ENCODE measurements around the gene ASPSCR1. TPM values are rescaled to one million over a fixed set of nuclear protein-coding genes. Genes with fewer than 3 reads are reported as not detected.

ASPSCR1 gene
- total and polyA plus RNA-seq, 2 of the 13 experiments (the other 11 are each of a cell fraction or from before 2014, with no cell fraction given): 274 to 314 TPM

DNA sequence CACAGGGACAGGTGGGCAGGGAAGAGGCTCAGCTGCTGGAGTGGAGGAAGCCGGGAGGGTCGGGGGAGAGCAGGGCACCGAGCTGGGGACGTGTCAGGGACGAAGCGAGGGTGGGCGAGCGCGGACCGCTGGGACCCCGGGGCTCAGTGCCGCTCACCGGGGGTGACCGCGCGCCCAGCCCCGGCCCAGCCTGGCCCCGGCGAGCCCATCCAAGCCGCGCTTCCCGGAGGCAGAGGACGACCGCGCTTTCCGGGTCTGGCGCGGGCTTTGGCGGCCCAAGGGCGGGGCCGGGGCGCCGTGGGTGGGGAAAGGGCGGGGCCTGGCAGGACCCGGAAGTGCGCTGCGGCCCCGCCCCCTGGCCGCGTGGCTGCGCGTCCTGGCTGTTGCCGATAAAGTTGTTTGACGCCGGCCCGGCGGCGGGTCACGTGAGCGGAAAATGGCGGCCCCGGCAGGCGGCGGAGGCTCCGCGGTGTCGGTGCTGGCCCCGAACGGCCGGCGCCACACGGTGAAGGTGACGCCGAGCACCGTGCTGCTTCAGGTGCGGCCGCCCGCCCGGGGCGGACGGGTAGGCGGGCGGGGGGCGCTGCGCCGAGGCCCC, at the start of gene ASPSCR1 (continued):
- peak; percentile 62 for TF ChIP-seq HOXA5 (CRISPR knock-in tag; IDR thresholded peaks at IDR 0.05)
- TF ChIP-seq SRSF4 (IDR thresholded peaks at IDR 0.05; ENCODE audit: low read depth, low read length, poor library complexity, severe bottlenecking): no peak
- 0 out of 2 replicates have a peak, but pooled peaks have one; percentile 16 for TF ChIP-seq GPN1 (CRISPR knock-in tag; IDR thresholded peaks at IDR 0.05; ENCODE audit: borderline replicate concordance)
- TF ChIP-seq, protein P1, sequence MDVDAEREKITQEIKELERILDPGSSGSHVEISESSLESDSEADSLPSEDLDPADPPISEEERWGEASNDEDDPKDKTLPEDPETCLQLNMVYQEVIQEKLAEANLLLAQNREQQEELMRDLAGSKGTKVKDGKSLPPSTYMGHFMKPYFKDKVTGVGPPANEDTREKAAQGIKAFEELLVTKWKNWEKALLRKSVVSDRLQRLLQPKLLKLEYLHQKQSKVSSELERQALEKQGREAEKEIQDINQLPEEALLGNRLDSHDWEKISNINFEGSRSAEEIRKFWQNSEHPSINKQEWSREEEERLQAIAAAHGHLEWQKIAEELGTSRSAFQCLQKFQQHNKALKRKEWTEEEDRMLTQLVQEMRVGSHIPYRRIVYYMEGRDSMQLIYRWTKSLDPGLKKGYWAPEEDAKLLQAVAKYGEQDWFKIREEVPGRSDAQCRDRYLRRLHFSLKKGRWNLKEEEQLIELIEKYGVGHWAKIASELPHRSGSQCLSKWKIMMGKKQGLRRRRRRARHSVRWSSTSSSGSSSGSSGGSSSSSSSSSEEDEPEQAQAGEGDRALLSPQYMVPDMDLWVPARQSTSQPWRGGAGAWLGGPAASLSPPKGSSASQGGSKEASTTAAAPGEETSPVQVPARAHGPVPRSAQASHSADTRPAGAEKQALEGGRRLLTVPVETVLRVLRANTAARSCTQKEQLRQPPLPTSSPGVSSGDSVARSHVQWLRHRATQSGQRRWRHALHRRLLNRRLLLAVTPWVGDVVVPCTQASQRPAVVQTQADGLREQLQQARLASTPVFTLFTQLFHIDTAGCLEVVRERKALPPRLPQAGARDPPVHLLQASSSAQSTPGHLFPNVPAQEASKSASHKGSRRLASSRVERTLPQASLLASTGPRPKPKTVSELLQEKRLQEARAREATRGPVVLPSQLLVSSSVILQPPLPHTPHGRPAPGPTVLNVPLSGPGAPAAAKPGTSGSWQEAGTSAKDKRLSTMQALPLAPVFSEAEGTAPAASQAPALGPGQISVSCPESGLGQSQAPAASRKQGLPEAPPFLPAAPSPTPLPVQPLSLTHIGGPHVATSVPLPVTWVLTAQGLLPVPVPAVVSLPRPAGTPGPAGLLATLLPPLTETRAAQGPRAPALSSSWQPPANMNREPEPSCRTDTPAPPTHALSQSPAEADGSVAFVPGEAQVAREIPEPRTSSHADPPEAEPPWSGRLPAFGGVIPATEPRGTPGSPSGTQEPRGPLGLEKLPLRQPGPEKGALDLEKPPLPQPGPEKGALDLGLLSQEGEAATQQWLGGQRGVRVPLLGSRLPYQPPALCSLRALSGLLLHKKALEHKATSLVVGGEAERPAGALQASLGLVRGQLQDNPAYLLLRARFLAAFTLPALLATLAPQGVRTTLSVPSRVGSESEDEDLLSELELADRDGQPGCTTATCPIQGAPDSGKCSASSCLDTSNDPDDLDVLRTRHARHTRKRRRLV (CRISPR knock-in tag; IDR thresholded peaks at IDR 0.05): 0 out of 2 replicates have a peak, but pooled peaks have one; percentile 47
- TF ChIP-seq, protein P2, sequence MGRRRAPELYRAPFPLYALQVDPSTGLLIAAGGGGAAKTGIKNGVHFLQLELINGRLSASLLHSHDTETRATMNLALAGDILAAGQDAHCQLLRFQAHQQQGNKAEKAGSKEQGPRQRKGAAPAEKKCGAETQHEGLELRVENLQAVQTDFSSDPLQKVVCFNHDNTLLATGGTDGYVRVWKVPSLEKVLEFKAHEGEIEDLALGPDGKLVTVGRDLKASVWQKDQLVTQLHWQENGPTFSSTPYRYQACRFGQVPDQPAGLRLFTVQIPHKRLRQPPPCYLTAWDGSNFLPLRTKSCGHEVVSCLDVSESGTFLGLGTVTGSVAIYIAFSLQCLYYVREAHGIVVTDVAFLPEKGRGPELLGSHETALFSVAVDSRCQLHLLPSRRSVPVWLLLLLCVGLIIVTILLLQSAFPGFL (CRISPR knock-in tag; IDR thresholded peaks at IDR 0.05): no peak
- TF ChIP-seq ZNF772 (CRISPR knock-in tag; IDR thresholded peaks at IDR 0.05): peak; percentile 78; the same call in 1 of the 2 replicates
- TF ChIP-seq, protein P3, sequence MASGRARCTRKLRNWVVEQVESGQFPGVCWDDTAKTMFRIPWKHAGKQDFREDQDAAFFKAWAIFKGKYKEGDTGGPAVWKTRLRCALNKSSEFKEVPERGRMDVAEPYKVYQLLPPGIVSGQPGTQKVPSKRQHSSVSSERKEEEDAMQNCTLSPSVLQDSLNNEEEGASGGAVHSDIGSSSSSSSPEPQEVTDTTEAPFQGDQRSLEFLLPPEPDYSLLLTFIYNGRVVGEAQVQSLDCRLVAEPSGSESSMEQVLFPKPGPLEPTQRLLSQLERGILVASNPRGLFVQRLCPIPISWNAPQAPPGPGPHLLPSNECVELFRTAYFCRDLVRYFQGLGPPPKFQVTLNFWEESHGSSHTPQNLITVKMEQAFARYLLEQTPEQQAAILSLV (CRISPR knock-in tag; IDR thresholded peaks at IDR 0.05; ENCODE audit: borderline replicate concordance): peak; percentile 42; the same call in 1 of the 2 replicates
- TF ChIP-seq MXD4 (CRISPR knock-in tag; IDR thresholded peaks at IDR 0.05): peak; percentile 94; the same call in 1 of the 2 replicates
- no peak for TF ChIP-seq ZSCAN30 (CRISPR knock-in tag; IDR thresholded peaks at IDR 0.05)
- no peak for TF ChIP-seq STAT5B (CRISPR knock-in tag; IDR thresholded peaks at IDR 0.05)
- TF ChIP-seq ZFP36L1 (CRISPR knock-in tag; IDR thresholded peaks at IDR 0.05): no peak
- TF ChIP-seq JUNB (CRISPR knock-in tag; IDR thresholded peaks at IDR 0.05; ENCODE audit: borderline replicate concordance): no peak
- TF ChIP-seq CHD2 (IDR thresholded peaks at IDR 0.05; ENCODE audit: low read depth, low read length): no peak
- TF ChIP-seq FLYWCH1 (CRISPR knock-in tag; IDR thresholded peaks at IDR 0.05): no peak
